HFF-Myc (cell line): ENCODE results near the gene CTCFL.

Source experiments
- DNase-seq: peaks from one replicate; pipeline ENCODE4 v3.0.0-alpha.2; 2011; ENCODE audit warnings: low read depth; ENCODE audit errors: extremely low read depth
- H3K4me3 ChIP-seq: replicated peaks from 2 replicates; pipeline ENCODE4 v1.5.1; 2011; ENCODE audit warnings: low read depth, mild to moderate bottlenecking, control low read depth, low read length
- TF ChIP-seq, protein P1 (sequence below): IDR thresholded peaks from 2 replicates; pipeline ENCODE4 v1.5.1; 2012; ENCODE audit warnings: mild to moderate bottlenecking, low read depth, low read length, control low read depth; ENCODE audit errors: missing control alignments

CTCFL gene

DNA sequence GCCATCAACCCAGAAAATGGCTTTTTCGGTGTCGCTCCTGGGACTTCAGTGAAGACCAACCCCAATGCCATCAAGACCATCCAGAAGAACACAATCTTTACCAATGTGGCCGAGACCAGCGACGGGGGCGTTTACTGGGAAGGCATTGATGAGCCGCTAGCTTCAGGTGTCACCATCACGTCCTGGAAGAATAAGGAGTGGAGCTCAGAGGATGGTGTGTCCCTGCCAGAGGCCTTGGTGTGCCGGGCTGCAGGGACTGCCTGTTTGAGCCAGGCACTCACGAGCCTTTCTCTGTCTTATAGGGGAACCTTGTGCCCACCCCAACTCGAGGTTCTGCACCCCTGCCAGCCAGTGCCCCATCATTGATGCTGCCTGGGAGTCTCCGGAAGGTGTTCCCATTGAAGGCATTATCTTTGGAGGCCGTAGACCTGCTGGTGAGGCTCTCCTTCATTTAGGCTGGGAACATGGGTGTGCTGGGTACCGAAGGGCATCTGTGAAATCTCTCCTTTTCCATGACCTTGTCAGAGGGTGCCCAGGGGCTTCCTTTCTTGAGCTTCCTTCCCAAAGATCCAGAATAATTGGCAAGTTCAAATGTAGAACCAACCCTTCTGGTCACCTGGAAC, 39.4 kb upstream of the CTCFL start:
- no peak for DNase-seq
- no peak overlapping the region for H3K4me3 ChIP-seq
- TF ChIP-seq, protein P1, sequence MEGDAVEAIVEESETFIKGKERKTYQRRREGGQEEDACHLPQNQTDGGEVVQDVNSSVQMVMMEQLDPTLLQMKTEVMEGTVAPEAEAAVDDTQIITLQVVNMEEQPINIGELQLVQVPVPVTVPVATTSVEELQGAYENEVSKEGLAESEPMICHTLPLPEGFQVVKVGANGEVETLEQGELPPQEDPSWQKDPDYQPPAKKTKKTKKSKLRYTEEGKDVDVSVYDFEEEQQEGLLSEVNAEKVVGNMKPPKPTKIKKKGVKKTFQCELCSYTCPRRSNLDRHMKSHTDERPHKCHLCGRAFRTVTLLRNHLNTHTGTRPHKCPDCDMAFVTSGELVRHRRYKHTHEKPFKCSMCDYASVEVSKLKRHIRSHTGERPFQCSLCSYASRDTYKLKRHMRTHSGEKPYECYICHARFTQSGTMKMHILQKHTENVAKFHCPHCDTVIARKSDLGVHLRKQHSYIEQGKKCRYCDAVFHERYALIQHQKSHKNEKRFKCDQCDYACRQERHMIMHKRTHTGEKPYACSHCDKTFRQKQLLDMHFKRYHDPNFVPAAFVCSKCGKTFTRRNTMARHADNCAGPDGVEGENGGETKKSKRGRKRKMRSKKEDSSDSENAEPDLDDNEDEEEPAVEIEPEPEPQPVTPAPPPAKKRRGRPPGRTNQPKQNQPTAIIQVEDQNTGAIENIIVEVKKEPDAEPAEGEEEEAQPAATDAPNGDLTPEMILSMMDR: no peak

DNA sequence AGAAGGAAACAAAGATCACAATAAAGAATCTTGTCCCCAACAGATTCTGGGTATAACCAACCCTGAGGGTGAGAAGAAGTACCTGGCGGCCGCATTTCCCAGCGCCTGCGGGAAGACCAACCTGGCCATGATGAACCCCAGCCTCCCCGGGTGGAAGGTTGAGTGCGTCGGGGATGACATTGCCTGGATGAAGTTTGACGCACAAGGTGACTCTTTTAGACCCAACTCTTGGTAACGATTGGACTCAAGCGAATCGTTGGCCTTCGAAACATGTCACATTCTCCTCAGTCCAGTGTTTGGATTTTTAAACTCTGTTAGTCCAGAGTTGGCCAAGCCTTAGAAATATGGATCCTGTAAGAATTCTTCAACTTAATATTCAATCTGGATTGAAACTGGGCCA, 38.6 kb upstream of the CTCFL start:
- TF ChIP-seq, protein P1: no peak
- DNase-seq: no peak
- H3K4me3 ChIP-seq: no peak overlapping the region

DNA sequence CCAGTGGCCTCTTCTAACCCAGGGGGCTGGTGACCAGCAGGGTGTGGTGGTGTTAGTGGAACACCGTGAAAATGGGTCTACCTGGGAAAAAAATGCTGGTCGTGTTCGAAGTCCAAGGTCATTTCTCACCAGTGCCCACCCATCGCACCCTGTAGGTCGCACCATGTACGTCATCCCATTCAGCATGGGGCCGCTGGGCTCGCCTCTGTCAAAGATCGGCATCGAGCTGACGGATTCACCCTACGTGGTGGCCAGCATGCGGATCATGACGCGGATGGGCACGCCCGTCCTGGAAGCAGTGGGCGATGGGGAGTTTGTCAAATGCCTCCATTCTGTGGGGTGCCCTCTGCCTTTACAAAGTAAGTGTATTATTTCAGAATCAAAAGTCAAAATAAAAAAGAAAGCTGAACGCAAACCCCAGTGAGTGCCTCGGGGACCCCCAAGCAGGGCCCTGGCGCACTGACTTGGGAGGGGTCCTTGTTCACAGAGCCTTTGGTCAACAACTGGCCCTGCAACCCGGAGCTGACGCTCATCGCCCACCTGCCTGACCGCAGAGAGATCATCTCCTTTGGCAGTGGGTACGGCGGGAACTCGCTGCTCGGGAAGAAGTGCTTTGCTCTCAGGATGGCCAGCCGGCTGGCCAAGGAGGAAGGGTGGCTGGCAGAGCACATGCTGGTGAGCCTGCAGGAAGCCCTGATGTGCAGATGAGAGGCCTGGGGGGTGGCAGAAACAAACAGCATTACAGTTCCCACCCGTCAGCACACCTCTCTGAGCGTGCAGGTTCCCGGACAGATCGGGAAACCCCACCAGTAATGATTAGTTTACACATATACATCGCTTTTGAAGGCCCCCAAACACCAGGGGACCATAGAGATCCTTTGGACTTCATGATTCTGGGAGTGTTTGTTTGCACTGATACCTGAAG, 37.9 kb upstream of the CTCFL start:
- DNase-seq: no peak
- H3K4me3 ChIP-seq: no peak overlapping the region
- TF ChIP-seq, protein P1: no peak

DNA sequence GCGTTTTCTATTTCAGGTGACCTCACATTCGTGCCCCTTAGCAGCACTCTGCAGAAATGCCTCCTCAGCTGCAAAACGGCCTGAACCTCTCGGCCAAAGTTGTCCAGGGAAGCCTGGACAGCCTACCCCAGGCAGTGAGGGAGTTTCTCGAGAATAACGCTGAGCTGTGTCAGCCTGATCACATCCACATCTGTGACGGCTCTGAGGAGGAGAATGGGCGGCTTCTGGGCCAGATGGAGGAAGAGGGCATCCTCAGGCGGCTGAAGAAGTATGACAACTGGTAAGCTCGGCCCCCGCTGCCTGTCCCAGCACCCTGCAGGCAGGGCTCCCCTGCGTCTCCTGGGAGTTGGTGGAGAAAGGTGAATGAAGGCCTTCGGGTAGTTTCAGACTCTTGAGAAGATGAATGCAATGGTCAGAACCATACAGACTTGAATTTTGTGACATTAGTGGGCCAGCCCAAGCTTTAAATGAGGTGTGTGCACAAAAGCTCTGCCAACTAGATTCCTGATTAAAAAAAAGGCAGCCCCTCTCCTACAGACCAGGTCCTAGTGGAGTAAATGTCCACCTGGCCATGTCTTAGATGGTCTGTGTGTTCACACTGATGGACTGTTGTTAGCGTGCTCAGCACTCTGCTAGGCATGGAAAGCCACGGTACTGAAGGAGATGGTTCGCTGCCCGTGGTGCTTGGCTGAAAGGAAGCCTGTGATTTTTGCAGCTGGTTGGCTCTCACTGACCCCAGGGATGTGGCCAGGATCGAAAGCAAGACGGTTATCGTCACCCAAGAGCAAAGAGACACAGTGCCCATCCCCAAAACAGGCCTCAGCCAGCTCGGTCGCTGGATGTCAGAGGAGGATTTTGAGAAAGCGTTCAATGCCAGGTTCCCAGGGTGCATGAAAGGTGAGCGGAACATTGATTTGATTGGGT, 36.7 kb upstream of the CTCFL start:
- DNase-seq: no peak
- H3K4me3 ChIP-seq: no peak overlapping the region
- TF ChIP-seq, protein P1: no peak

DNA sequence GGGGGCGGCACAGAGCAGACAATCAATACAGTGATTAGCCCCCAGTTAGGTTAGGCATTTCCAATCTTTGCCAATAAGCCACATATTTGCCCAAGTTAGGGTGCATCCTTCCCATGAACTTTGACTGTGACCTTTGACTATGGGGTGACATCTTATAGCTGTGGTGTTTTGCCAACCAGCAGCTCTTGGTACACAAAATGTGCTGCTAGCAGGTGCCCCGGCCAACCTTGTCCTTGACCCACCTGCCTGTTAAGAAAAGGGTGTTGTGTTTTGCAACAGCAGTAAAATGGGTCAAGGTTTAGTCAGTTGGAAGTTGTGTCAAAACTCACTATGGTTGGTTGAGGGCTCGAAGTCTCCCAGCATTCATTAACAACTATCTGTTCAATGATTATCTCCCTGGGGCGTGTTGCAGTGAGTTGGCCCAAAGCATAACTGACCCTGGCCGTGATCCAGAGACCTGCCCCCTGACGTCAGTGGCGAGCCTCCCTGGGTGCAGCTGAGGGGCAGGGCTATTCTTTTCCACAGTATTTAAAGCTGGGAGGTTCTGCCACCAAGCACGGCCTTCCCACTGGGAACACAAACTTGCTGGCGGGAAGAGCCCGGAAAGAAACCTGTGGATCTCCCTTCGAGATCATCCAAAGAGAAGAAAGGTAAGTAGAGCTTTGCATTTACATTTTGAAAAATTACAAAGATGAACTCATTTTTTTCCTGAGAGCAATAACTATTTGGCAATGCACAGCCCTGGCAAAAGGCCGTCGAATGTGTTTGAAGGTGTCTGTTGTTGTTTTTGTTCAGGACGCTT, 35.8 kb upstream of the CTCFL start, which contains the start of gene PCK1:
Gene PCK1 (plus strand): TSS at position 557 of the 802 bp plus-strand sequence. CDS start 302 bp downstream, outside the sequence.
- TF ChIP-seq, protein P1: no peak
- no peak within 1 kb of the TSS for H3K4me3 ChIP-seq
- no peak for DNase-seq
